Measurements from ENCODE around the gene DDX1. TPM values are rescaled to one million over a fixed set of nuclear protein-coding genes. Genes with fewer than 3 reads are reported as not detected.

The DDX1 gene
- total and polyA plus RNA-seq, 9 of the 15 experiments (the other 6 are each of a cell fraction or from before 2014, with no cell fraction given): 116 to 277 (median 232) TPM

- no peak for TF ChIP-seq FOXM1 (IDR thresholded peaks at IDR 0.05; ENCODE audit: low read depth)
- no peak for TF ChIP-seq FOXM1 (CRISPR knock-in tag; IDR thresholded peaks at IDR 0.05; ENCODE audit: low read depth)
- no peak for TF ChIP-seq E2F5 (CRISPR knock-in tag; IDR thresholded peaks at IDR 0.05)
- no peak for TF ChIP-seq MAFF (IDR thresholded peaks at IDR 0.05; ENCODE audit: low read length)
- no peak for TF ChIP-seq ZNF175 (CRISPR knock-in tag; IDR thresholded peaks at IDR 0.05; ENCODE audit: low read depth)
- no peak for TF ChIP-seq ZNF184 (CRISPR knock-in tag; IDR thresholded peaks at IDR 0.05)
- TF ChIP-seq, protein P1, sequence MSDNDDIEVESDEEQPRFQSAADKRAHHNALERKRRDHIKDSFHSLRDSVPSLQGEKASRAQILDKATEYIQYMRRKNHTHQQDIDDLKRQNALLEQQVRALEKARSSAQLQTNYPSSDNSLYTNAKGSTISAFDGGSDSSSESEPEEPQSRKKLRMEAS (CRISPR knock-in tag; IDR thresholded peaks at IDR 0.05): no peak
- TF ChIP-seq CEBPG (CRISPR knock-in tag; IDR thresholded peaks at IDR 0.05): no peak
- TF ChIP-seq CEBPG (tag; conservative IDR thresholded peaks at IDR 0.05 in 1 of 2, IDR thresholded peaks at IDR 0.05 in 1 of 2): no peak
- TF ChIP-seq EP400 (IDR thresholded peaks at IDR 0.05): no peak
- TF ChIP-seq FOXA3 (CRISPR knock-in tag; conservative IDR thresholded peaks at IDR 0.05 in 1 of 2, IDR thresholded peaks at IDR 0.05 in 1 of 2): no peak; a peak in 1 of 4 replicates
- no peak for TF ChIP-seq CBX3 (IDR thresholded peaks at IDR 0.05; ENCODE audit: borderline replicate concordance in 1 of 2, low read length in 2 of 2)
- 0 out of 2 replicates have a peak, but pooled peaks have one; percentile 12 for TF ChIP-seq BCOR (IDR thresholded peaks at IDR 0.05)
- no peak for TF ChIP-seq SRF (CRISPR knock-in tag; IDR thresholded peaks at IDR 0.05)
- TF ChIP-seq, protein P2, sequence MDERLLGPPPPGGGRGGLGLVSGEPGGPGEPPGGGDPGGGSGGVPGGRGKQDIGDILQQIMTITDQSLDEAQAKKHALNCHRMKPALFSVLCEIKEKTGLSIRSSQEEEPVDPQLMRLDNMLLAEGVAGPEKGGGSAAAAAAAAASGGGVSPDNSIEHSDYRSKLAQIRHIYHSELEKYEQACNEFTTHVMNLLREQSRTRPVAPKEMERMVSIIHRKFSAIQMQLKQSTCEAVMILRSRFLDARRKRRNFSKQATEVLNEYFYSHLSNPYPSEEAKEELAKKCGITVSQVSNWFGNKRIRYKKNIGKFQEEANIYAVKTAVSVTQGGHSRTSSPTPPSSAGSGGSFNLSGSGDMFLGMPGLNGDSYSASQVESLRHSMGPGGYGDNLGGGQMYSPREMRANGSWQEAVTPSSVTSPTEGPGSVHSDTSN (CRISPR knock-in tag; IDR thresholded peaks at IDR 0.05; ENCODE audit: low read depth): no peak
- TF ChIP-seq, protein P2 (tag; conservative IDR thresholded peaks at IDR 0.05; ENCODE audit: low read depth): no peak
- TF ChIP-seq SMAD4 (CRISPR knock-in tag; conservative IDR thresholded peaks at IDR 0.05): no peak
- no peak for TF ChIP-seq PTTG1 (tag; IDR thresholded peaks at IDR 0.05; ENCODE audit: low read depth)
- no peak for TF ChIP-seq ZNF75A (CRISPR knock-in tag; IDR thresholded peaks at IDR 0.05)
- no peak for TF ChIP-seq PHTF2 (CRISPR knock-in tag; IDR thresholded peaks at IDR 0.05)
- no peak for TF ChIP-seq ILF3 (IDR thresholded peaks at IDR 0.05; ENCODE audit: borderline replicate concordance)
- TF ChIP-seq, protein P3, sequence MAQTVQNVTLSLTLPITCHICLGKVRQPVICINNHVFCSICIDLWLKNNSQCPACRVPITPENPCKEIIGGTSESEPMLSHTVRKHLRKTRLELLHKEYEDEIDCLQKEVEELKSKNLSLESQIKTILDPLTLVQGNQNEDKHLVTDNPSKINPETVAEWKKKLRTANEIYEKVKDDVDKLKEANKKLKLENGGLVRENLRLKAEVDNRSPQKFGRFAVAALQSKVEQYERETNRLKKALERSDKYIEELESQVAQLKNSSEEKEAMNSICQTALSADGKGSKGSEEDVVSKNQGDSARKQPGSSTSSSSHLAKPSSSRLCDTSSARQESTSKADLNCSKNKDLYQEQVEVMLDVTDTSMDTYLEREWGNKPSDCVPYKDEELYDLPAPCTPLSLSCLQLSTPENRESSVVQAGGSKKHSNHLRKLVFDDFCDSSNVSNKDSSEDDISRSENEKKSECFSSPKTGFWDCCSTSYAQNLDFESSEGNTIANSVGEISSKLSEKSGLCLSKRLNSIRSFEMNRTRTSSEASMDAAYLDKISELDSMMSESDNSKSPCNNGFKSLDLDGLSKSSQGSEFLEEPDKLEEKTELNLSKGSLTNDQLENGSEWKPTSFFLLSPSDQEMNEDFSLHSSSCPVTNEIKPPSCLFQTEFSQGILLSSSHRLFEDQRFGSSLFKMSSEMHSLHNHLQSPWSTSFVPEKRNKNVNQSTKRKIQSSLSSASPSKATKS (CRISPR knock-in tag; IDR thresholded peaks at IDR 0.05): no peak
- TF ChIP-seq ZFP36 (IDR thresholded peaks at IDR 0.05; ENCODE audit: low read depth, low read length, partially characterized antibody): no peak
- no peak for TF ChIP-seq SMC3 (conservative IDR thresholded peaks at IDR 0.05; ENCODE audit: insufficient read depth, low read depth, low read length)
Observed at GRCh38 chr2:15555760-15556193, 35.9 kb upstream of the DDX1 start (continued).

Measured in K562 (cell line).